HEK293T (cell line): Measurements from ENCODE around the gene PDZD2.

ENCODE experiments used
- CTCF ChIA-PET: fragments of 350-600 bp; formaldehyde crosslinking; extraction: SDS; loops from one replicate; lab custom pipeline; 2021; ENCODE audit warnings: antibody characterized with exemption, inconsistent platforms; lab: Yijun Ruan, JAX
- POLR2A ChIA-PET: fragments of 350-600 bp; formaldehyde crosslinking; extraction: SDS; loops from one replicate; lab custom pipeline; 2020; ENCODE audit warnings: antibody characterized with exemption, inconsistent platforms; lab: Yijun Ruan, JAX
- DNase-seq: peaks from one replicate; pipeline ENCODE4 v3.0.0; 2012; ENCODE audit warnings: mixed read lengths; ENCODE audit errors: extremely low spot score
- ARNT ChIP-seq: fragments of 450-650 bp; IDR thresholded peaks from 2 replicates; pipeline ENCODE4 v1.6.1; 2017; ENCODE audit warnings: mild to moderate bottlenecking
- BHLHE40 ChIP-seq: fragments of 450-650 bp; IDR thresholded peaks from 2 replicates; pipeline ENCODE4 v1.6.1; 2016; ENCODE audit warnings: mild to moderate bottlenecking, moderate library complexity, borderline replicate concordance
- CTBP1 ChIP-seq: fragments of 450-650 bp; IDR thresholded peaks from 2 replicates; pipeline ENCODE4 v1.6.1; 2016; ENCODE audit warnings: borderline replicate concordance
- ELF4 ChIP-seq: fragments of 450-650 bp; IDR thresholded peaks from 2 replicates; pipeline ENCODE4 v1.6.1; 2017; ENCODE audit warnings: antibody characterized with exemption
- FOXA1 ChIP-seq: fragments of 450-650 bp; IDR thresholded peaks from 2 replicates; pipeline ENCODE4 v1.6.1; 2016; ENCODE audit warnings: mild to moderate bottlenecking
- FOXK2 ChIP-seq: fragments of 450-650 bp; IDR thresholded peaks from 2 replicates; pipeline ENCODE4 v1.6.1; 2016; ENCODE audit warnings: mild to moderate bottlenecking
- FOXM1 ChIP-seq: fragments of 450-650 bp; IDR thresholded peaks from 2 replicates; pipeline ENCODE4 v1.6.1; 2017; ENCODE audit warnings: mild to moderate bottlenecking, borderline replicate concordance
- HDGF ChIP-seq: fragments of 450-650 bp; IDR thresholded peaks from 2 replicates; pipeline ENCODE4 v1.6.1; 2017; ENCODE audit warnings: antibody characterized with exemption, borderline replicate concordance
- L3MBTL2 ChIP-seq: fragments of 450-650 bp; conservative IDR thresholded peaks from 2 replicates; pipeline ENCODE4 v1.6.1; 2016; ENCODE audit warnings: mild to moderate bottlenecking
- LEF1 ChIP-seq: fragments of 450-650 bp; IDR thresholded peaks from 2 replicates; pipeline ENCODE4 v1.6.1; 2017; ENCODE audit warnings: mild to moderate bottlenecking, borderline replicate concordance
- NFRKB ChIP-seq: fragments of 450-650 bp; IDR thresholded peaks from 2 replicates; pipeline ENCODE4 v1.6.1; 2016; ENCODE audit warnings: mild to moderate bottlenecking, moderate library complexity
- SP1 ChIP-seq: fragments of 450-650 bp; IDR thresholded peaks from 2 replicates; pipeline ENCODE4 v1.6.1; 2017
- SUZ12 ChIP-seq: fragments of 450-650 bp; IDR thresholded peaks from 2 replicates; pipeline ENCODE4 v1.6.1; 2016; ENCODE audit warnings: mild to moderate bottlenecking
- TARDBP ChIP-seq: fragments of 450-650 bp; IDR thresholded peaks from 2 replicates; pipeline ENCODE4 v1.6.1; 2016
- ZNF384 ChIP-seq: fragments of 450-650 bp; IDR thresholded peaks from 2 replicates; pipeline ENCODE4 v1.6.1; 2016
- TF ChIP-seq, protein P1 (sequence below): fragments of 450-650 bp; IDR thresholded peaks from 2 replicates; pipeline ENCODE4 v1.6.1; 2016

Gene PDZD2

DNA sequence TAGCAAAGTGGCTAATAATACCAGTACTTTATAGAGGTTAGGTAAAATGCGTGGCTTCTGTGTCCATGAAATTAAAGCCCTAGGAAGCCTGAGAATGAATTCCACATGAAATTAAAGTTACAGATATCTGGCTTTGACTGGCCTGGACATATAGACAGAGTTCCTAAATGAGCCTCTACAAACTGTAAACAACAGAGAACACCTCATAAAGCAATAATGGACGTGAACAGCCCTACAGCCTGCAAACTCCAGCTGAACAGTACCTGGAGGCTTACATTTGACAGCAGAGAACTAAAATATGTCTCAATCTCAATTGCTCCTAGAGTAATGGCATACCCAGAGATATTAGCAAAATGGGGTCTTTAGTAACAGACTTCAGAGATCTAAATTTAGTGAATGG is 506.4 kb downstream of the PDZD2 start:
- TF ChIP-seq ZNF384 (no peak), L3MBTL2 (no peak), TARDBP (no peak), NFRKB (no peak), LEF1 (no peak), SP1 (no peak), BHLHE40 (no peak), FOXK2 (no peak), ELF4 (no peak), CTBP1 (no peak), HDGF (no peak), ARNT (no peak), FOXM1 (no peak), FOXA1 (no peak)
- TF ChIP-seq, protein P1, sequence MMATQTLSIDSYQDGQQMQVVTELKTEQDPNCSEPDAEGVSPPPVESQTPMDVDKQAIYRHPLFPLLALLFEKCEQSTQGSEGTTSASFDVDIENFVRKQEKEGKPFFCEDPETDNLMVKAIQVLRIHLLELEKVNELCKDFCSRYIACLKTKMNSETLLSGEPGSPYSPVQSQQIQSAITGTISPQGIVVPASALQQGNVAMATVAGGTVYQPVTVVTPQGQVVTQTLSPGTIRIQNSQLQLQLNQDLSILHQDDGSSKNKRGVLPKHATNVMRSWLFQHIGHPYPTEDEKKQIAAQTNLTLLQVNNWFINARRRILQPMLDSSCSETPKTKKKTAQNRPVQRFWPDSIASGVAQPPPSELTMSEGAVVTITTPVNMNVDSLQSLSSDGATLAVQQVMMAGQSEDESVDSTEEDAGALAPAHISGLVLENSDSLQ, result no peak
- CTCF ChIA-PET, result no interaction called here
- DNase-seq, result no peak
- POLR2A ChIA-PET, result interaction anchor here (1.7 kb wide), 1 partner anchor 28 kb away, joined by 4 read pairs; no protein-coding TSS in a partner anchor

GRCh38 chr5:32147236-32147635 is 508.3 kb downstream of the PDZD2 start:
- ChIA-PET POLR2A (interaction anchor here (1.3 kb wide), 1 partner anchor 26 kb away, joined by 5 read pairs; the partner anchor contains the start of gene GOLPH3), CTCF (no interaction called here)
- no peak for TF ChIP-seq SUZ12
- TF ChIP-seq NFRKB, result no peak
- TF ChIP-seq FOXK2, result no peak
- TF ChIP-seq ARNT, result no peak
- TF ChIP-seq SP1, result no peak
- no peak for TF ChIP-seq FOXM1
- TF ChIP-seq, protein P1, result no peak
- TF ChIP-seq TARDBP, result no peak
- no peak for TF ChIP-seq HDGF

DNA sequence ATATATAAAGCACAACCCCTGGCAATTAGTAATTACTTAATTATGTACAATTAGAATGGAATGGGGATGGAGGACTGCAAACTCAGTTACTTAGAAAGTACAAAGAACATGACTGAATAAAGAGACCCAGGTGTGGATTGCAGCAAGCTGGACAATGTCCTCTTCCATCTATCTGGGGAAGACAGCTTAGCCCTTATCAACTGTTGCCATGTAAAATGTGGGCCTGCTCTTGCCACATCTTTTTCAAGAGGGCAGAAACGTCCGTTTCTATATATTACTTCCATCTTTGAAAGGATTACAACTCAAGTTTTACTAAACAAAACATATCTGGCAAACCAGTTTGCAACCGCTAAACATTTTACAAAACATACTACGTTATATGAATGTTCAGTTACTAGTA is 509.0 kb downstream of the PDZD2 start:
- TF ChIP-seq L3MBTL2 (no peak), ZNF384 (no peak), BHLHE40 (no peak), ARNT (no peak), FOXM1 (no peak)
- DNase-seq, result no peak
- POLR2A ChIA-PET, result interaction anchor here (1.3 kb wide), 1 partner anchor 25 kb away, joined by 5 read pairs; the partner anchor contains the start of gene GOLPH3
- CTCF ChIA-PET, result no interaction called here

More at GRCh38 chr5:32147236-32147635, 508.3 kb downstream of the PDZD2 start:
- DNase-seq, result no peak

GRCh38 chr5:32150366-32150765 is 511.4 kb downstream of the PDZD2 start:
- ChIA-PET POLR2A (no interaction called here), CTCF (interaction anchor here (0.6 kb wide), 1 partner anchor 15 kb away, joined by 3 read pairs; no protein-coding TSS in a partner anchor)
- DNase-seq, result no peak
- no peak for TF ChIP-seq SUZ12
- TF ChIP-seq NFRKB, result no peak

DNA sequence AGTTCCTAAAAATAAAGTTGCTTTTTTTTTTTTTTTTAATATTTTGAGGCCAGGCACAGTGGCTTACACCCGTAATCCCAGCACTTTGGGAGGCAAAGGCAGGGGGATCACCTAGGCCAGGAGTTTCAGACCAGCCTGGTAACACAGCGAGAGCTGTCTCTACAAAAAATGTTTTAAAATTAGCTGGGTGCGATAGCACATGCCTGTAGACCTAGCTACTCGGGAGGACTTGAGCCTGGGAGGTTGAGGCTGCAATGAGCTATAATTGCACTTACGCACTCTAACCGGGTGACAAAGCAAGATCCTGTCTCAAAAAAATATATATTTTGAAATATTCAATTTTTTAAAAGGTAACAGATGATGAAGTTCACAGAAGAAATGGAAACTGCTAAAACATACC is 512.3 kb downstream of the PDZD2 start:
- ChIA-PET POLR2A (no interaction called here), CTCF (interaction anchor here (0.6 to 0.8 kb wide), 3 partner anchors 10 to 16 kb away, joined by 3 read pairs; no protein-coding TSS in a partner anchor)
- no peak for DNase-seq
- TF ChIP-seq, protein P1, result no peak
- TF ChIP-seq SP1 (no peak), ELF4 (no peak), FOXM1 (no peak), HDGF (no peak), FOXA1 (no peak), LEF1 (no peak), TARDBP (no peak), SUZ12 (no peak), ARNT (no peak)

DNA sequence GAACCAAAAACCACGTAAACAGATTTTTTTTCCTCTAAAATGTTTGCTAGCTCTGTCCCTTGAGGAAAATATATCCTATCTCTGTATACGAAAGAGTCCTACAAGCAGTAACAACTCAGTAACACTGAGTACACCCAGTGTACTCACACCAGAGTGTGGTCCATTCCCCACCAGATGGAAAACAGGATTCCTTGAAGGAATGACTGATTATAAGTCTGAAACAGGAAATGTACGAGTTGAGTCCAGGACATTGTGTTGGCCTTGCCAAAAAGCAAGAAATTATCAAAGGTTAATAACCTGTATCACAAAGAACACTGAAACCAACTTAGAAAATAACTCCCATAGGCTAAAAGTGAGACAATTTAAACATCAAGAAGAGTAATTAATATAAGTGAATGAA is 514.8 kb downstream of the PDZD2 start:
- POLR2A ChIA-PET, result no interaction called here
- CTCF ChIA-PET, result no interaction called here
- TF ChIP-seq, protein P1, result no peak
- TF ChIP-seq SP1 (no peak), LEF1 (no peak), ARNT (no peak), CTBP1 (no peak), FOXK2 (no peak), ZNF384 (no peak), NFRKB (no peak), ELF4 (no peak), HDGF (no peak)
- DNase-seq, result no peak
